HG02678 (cell line): ENCODE results near the gene COQ3.

Source experiments
- ATAC-seq: cut with Tn5 transposase; IDR thresholded peaks from one replicate; pipeline ENCODE4 v1.9.1; 2021; ENCODE audit warnings: mild to moderate bottlenecking, moderate library complexity; ENCODE audit not compliant: unreplicated experiment

Gene COQ3, protein sequence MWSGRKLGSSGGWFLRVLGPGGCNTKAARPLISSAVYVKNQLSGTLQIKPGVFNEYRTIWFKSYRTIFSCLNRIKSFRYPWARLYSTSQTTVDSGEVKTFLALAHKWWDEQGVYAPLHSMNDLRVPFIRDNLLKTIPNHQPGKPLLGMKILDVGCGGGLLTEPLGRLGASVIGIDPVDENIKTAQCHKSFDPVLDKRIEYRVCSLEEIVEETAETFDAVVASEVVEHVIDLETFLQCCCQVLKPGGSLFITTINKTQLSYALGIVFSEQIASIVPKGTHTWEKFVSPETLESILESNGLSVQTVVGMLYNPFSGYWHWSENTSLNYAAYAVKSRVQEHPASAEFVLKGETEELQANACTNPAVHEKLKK

DNA sequence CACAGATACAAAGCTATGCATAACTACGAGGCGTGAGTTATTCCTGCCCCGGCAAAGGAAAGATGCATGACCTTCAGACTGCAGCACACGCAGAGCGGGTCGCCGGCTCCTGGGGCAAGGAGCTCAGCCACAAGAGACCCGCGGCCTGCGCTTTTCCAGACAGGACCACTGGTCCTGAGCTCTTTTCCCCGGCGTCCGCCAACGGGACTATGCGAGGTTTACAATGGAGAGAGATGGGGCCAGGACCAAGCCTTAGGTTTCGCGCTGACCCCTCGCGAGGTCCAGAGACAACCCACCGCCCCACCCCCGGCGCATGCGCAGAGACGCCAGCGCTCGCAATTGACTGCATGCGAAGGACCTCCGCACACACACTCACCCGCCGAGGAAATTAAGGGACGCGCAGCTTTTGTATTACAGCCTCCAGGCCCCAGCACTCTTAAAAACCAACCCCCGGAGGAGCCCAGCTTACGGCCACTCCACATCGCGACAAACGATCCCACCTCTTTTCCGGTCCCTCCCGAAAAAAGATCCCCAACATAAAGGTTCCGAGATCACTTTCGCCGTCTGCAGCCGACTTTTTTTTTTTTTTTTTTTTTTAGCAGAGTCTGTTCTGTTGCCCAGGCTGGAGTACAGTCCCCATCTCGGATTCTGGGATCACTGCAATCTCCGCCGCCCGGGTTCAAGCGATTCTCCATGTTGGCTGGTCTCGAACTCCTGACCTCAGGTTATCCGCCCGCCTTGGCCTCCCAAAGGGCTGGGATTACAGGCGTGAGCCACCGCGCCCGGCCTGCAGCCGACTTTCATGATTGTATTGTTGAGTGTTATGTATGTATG is at the start of gene COQ3:
COQ3 (minus strand) TSS at position 498 of the 834 bp plus-strand sequence; CDS start at position 482, 16 bp downstream.
- ATAC-seq, result peak; percentile 82

DNA sequence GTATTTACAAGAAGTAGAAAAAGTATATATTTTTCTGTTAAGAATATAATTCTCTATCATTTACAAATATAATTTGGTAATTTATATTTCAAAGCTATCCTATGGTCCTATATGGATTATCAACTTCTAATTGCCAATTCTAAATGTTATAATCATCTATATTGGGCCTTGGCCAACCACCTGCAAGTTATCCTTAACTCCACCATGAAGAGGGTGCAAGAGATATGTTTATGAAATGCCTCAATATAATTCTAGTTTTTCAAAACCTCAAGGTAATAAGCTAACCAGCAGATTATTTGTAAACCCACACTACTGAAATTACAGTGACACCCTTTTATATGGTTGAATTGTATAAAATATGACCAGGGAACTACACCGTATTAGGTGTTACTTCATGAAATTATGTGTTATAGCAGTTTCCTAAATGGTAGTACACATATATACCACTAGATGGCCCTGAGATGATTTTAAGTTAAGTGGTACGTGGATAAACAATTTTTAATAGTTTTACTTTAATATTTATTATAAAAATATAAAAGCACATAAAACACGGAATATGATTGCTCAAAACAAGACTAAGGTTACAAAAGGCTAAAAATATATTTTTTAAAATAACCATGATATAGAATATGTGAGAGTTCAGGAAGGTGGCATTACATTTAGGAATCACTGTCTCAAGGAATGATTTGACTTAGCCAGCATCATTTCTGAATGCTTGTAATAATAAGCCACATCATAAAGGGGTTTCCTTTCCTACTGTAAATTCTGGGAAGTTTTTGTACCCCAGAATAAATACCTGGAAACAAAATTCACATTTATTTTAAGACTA is 40.9 kb upstream of the COQ3 start:
- peak; percentile 80 for ATAC-seq

DNA sequence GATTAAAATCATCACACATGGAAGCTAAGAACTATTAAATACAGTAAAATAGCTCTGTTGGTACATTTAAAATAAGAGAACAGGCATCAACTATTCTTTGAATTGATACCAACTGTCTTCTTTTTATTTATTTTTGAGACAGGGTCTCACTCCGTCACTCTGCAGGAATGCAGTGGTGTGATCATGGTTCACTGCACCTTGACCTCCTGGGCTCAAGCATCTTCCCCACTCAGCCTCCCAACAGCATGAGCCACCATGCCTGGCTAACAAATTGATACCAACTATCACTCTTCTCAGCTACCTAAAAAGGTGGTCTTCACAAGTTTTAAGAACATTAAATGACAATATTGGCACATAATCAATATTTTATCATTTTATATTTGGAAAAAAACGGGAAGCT is 38.9 kb upstream of the COQ3 start:
- ATAC-seq, result no peak

DNA sequence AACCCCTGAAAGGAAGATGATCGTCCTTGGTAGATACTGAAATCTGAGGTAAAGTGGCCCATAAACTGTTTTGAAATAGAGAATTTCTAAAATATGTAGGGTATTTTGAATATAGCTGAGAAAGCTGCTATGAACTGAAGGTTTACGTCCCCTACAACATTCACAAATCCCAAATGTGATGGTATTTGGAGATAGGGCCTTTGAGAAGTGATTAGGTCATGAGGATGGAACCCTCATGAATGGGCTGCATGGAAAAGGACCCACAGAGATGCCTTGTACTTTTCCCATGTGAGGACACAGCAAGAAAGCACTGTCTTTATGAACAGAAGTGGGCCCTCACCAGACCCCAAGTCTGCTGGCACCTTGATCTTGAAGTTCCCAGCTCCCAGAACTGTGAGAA is 37.9 kb upstream of the COQ3 start:
- no peak for ATAC-seq

DNA sequence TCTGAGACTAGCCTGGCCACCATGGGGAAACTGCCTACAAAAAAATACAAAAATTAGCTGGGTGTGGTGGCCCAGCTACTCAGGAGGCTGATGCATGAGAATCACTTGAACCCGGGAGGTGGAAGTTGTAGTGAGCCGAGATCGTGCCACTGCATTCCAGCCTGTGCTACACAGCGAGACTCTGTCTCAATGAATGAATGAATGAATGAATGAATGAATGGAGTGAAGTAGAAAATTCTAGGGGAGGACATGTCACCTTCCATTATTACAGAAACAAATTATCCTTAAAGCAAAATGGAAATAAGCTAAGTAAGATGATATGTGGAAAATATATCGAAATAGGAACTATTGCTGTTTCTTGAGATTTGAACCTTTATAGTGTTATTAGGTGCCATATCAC is 34.0 kb upstream of the COQ3 start:
- no peak for ATAC-seq

DNA sequence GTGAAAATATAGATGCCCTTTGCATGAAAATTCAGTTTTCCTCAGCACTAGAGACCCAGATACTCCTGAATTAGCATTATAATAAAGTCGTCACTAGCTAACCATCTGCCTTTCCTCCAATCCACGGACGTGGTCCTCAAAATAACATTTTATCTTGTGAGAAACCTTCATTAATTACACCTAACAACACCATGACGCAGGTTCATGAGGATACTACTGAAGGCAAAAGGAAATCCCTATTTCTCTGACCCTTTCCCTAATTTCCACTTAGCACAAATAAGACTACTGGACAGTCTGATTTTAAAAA is 32.4 kb upstream of the COQ3 start:
- no peak for ATAC-seq

DNA sequence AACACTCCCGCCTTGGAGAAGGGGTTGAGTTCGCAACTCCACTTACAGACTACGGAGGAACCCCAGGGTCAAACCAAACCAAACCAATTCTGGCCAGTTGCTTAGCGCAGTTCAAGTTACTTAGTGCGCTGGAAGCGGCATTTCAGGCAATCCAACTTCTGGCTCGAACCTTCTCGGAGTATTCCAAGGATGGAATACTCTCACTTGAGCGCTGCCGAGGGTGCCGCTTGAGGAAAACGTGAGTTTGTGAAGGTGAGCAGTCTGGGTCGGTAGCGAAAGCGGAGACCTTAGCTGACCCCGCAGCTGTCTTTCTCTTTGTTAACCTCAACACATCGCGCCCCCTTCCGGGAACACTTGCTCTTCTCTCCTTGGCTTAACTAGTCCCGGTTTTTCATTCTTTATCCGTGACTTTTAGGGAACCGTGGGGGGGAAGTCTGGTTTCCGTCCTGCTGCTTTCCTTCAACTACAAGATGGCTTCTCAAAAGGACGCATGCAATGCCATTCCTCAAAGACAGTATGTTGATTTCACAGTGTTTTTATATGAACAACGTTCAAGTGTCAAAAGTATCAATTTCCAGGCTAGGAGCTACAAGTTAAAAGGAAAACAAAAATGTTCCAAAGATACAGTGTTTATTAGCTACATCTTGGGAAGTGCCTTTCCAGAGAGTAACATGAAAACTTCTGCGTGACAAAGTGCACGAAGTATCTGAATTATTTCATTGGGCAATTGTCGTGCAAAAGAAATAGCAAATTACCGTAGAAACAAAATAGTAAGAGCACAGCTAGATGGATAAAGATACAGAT is 31.9 kb upstream of the COQ3 start:
- ATAC-seq, result peak; percentile 48

DNA sequence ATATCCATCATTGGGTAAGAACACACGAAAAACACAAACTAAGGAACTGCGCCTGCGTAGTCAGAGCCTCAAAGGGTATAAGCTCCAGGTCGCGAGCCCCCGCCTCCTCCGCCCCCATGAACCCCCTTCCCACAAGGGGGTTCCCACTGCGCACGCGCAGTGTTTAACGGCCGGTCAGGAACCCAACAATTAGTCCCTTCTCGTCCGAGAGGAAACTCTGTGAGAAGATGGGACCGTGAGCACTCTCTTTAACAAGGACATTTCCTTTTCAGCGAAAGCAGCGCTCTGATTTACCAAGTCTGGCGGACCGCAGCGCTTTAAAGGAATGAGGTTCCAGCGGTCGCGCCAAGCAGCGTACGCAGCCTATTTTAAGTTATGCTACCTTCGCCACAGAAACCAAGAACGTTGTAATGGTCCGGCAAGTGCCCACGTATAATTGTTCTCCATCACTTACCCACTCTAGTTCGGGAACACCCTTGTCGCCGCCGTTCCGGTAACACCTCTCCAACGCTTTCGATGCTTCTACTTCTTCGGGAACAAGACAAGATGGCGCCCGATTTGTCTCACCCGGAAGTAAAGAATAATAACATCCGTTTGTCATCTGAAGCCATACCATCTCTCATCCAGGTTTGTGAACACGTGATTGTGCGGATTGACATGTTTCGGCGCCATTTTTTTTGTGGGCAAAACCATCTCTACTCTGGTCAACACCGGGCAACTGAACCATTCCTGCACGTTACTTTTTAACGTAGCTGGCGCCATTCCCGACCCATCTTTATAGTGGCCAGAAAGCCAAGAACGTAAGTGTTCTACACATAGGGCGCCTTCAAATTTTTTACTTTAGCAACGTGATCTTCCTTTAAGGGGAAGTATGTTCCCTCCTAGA is 31.0 kb upstream of the COQ3 start, which contains the start of gene PNISR:
PNISR (minus strand) TSS at position 548 of the 886 bp plus-strand sequence. CDS start 10,649 bp downstream, outside the sequence.
- ATAC-seq, result peak; percentile 85

DNA sequence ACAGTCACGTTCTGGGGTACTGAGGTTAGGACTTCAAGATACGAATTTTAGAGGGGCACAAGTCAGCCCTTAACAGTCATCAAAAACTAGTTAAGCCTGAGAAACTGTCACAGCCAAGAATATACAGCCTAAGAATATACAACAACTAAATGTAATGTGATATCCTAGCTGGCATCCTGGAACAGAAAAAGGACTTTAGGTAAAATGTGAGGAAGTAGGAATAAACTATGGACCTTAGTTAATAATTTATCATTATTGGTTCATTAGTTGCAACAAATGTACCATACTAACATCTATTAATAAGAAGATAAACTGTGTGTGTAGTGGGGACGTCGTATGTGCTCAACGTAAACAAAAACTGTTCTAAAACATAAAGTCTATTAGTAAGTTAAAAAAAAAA is 30.0 kb upstream of the COQ3 start:
- ATAC-seq, result no peak

DNA sequence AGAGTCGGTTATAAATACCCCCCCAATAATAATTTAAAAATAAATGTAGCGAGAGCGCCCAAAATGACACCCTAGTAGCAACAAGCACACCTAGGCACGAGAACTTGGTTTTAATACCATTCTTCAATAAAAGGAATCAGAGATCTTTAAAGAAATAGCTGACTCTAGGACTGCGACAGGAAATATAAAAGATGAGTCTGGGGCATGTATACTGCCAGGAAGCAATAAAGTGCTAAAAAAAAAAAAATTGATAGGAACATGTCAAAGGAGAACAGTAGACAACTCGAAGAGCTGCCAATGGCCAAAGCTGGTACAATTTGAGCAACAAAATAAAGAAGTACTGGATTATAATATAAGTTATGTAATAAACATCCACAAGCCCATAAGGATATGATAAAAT is 28.9 kb upstream of the COQ3 start:
- no peak for ATAC-seq

DNA sequence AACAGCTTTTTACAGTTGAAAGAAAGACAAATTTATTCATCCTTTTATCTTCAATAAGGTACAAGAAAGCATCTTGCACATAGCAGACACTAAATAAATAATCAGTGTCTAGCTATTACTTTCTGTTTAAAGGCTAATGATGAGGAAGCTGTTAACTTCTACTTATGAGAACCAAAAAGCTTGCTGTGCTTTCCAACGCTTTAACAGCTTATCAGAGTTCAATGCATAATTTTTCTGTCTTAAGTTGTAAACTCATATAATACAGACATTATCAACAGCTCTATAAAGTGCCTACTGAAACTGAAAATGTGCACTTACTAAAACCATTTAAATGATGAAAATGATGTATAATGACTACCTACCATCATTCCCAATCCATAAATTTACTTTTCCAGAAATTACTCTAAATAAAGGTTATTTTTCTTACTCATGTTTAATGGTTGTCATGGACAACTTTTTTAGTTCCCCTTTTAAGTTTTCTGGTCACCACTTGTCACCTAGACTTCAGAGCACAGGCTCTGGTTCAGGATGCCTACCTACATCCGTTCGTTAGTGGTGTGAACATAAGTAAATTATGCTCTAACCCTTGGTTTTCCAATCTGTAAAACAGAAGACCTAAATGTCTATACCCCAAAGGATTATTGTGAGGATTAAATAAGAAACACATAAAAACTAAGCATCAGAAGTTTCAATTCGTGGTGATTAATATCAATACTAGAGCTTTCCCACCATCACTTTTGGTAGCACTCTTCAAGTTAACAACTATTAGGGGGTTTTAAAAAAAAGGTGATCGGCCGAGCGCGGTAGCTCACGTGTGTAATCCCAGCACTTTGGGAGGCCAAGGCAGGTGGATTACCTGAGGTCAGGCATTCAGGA is 23.1 kb upstream of the COQ3 start:
- peak; percentile 75 for ATAC-seq

DNA sequence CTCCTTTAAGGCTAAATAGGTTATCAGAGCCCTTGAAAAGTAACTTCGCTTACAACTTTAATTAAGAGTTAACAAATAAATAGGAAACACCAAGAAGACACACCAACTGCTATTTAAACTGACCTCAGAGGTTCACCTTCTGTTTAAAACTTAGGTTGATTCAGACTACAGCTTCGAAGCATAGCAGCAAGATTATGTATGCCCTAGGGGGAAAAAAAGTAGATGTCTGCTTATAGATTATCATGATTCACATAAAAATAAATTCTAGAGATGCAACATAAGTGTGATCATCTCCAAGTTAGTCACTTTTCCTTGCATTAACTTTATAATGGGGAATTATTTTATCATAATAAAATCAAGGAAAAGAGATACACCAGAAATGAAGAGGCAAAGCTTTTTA is 22.2 kb upstream of the COQ3 start:
- ATAC-seq, result no peak

DNA sequence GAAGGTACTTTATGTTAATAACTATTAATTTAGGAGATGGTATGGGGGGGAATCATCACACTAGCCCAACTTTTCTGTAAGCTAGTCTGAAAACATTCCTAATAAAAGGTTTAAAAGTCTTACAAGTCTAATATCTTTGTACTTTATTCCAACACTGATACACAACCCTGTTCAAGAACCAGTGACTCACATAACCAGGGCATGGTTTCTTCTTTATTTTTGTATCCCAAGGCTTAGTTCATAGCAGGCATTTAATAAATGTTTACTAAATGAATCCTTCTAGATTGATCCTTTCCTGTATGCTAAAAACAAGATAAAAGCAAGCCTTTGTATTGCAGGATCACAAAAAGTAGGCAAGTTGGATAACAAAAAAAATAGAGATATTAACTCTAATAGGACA is 21.5 kb upstream of the COQ3 start:
- ATAC-seq, result no peak

DNA sequence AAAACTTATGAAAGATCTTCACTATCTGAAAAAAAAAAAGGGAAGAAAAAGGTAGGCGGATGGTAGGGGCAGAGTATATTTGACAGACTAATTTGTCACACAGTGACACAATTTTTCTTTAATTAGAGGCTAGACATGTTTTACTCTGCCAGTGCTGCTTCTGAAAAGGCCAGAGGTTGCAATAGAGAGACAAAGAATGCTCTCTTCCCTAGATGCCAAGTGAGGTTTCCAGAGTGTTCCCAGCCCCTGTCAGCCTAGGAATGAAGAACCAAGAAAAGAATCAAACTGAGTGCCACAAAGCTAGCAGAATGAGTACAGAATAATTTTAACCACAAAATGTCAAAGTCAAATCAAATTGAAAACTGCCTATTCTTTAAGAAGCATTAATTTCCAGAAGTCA is 18.1 kb upstream of the COQ3 start:
- ATAC-seq, result no peak

DNA sequence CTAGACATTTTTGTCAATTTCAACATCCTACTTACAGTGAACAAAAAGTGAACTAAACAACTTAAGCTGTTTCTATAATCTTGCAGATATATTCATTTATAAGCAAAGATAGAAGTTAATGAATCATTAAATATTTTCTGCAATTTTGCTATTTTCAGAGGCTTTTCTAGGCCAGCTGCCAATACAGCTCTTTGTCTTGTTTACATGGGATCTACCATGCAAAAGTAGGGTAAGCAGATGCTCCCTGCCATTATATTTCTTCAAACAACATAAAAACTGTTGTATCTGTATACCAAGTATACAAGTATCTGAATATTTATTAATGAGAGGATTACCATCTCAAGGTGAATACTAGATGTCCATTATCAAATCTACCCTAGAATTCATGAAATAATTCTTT is 15.7 kb upstream of the COQ3 start:
- ATAC-seq, result no peak

DNA sequence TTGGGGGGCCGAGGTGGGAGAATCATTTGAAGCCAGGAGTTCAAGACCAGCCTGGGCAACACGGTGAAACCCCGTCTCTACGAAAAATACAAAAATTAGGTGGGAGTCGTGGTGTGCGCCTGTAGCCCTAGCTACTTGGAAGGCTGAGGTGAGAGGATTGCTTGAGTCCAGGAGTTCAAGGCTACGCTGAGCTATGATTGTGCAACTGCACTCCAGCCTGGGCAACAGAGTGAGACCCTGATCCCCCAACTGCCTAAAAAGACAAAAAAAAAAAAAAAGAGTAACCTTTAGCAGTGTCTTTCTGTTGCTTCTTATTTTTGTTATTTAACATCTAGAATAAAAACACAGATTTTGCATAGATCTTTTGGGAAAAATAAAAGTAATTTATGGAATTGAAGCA is 13.1 kb upstream of the COQ3 start:
- no peak for ATAC-seq

DNA sequence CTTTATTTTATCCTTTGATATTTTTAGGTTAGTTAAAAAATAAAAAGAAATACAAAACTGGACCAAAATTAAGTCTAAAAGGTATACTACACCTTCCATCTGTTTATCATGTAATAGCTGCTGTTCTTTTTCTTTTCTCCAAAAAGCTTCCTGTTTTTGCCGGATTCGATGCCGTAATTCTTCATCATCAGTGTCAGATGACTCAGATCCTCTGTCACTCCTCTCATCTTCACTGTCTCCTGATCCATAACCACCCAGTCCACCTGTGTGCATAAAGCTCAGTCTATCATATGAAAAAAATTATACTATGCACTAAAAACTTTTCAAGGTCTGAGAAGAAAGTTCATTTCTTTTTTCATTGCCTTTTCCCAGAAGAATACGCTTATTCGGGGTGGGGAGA is 8.5 kb upstream of the COQ3 start:
- no peak for ATAC-seq

DNA sequence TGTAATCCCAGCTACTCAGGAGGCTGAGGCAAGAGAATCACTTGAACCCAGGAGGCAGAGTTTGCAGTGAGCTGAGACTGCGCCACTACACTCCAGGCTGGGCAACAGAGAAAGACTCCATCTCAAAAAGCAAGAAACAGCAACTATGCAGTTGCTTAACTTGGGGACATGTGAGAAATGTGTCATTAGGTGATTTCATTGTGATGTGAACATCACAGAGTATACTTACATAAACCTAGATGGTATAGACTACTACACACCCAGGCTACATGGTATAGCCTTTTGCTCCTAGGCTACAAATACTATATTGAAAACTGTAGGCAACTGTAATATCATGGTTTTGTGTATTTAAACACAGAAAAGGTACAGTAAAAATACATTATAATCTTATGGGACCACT is 3.3 kb upstream of the COQ3 start:
- ATAC-seq, result no peak

DNA sequence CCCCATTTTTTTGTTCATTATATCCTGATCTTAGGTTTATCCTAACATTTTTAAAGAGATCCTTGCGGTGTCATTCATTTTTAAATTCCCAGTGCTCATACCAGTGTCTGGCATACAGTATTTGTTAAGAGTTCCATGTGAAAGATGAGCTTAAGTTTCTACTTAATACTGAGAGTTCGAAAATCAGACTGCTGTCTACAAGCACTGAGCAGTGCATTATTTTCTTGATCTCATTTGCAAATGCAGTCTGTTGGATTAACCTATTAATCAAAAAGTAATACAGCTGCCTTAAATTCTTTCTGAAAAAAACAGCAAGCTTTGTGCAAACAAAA is 663 bp downstream of the COQ3 start:
- peak; percentile 19 for ATAC-seq
